GM19238 (cell line): Measurements from ENCODE around the gene TMPO.
"Not testable (repeated sequence)": the region's sequence is repeated elsewhere in the genome, so short reads cannot be mapped to it uniquely, and the experiment has no call there.

ENCODE experiments used
- DNase-seq: peaks from one replicate; pipeline ENCODE4 v3.0.0; 2011; ENCODE audit warnings: low spot score; ENCODE audit not compliant: insufficient read length

Gene TMPO

DNA sequence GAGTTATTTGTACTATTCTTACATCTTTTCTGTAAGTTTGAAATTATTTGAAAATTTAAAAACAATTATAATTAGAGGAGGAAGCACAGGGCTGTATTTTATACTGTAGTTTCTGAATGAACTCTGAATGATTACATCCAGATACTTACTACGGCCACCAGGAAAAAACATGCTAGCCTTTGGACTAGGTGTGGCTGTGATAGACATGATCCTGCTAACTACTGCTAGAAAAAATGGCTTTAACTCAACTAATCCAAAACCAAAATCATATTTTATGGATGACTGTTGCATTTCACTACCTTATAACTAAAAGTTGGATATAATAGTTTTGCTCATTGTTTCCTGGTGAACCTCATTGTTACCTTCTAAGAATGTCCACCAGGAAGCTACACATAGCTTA is 63.0 kb downstream of the TMPO start:
- no peak for DNase-seq

- no peak for DNase-seq
Observed at GRCh38 chr12:98578821-98579220, 63.4 kb downstream of the TMPO start.

DNA sequence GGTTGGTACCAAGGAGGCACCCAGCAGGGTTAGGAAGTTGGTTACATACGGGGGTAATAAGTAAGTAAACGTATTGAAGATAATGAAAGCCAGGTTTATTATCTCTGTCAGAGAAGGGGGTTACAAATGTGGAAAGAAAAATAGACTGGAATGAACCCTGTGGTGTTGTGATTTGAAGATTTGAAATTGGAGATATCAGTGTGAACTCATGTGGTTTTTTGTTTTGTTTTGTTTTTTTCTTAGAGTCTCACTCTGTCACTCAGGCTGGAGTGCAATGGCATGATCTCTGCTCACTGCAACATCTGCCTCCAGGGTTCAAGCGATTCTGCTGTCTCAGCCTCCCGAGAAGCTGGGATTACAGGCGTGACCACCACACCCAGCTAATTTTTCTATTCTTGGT is 64.0 kb downstream of the TMPO start:
- no peak for DNase-seq

DNA sequence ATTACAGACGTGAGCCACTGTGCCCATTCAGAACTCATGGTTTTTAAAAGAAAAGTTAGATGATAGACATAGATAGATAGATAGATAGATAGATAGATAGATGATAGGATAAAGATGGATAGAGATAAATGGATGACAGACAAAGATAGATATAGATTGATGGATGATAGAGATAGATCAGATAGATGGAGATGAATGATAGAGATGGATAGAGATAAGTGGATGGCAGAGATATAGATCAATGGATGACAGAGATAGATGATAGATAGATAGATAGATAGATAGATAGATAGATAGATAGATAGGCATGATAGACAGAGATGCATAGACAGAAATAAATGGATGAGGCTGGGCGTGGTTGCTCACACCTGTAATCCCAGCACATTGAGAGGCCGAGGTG is 64.4 kb downstream of the TMPO start:
- no peak for DNase-seq

DNA sequence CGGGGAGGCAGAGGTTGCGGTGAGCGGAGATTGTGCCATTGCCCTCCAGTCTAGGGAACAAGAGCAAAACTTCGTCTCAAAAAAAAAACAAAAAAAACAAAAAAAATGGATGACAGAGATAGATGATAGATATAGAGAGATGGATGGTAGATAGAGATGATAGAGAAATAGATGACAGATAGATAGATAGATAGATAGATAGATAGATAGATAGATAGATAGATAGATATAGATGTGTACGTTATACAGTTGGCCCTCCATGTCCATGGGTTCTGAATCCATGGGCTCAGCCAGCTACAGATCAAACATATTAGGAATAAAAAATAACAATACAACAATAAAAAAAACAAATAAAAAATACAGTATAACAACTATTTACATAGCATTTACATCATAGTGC is 65.3 kb downstream of the TMPO start:
- DNase-seq, result no peak

DNA sequence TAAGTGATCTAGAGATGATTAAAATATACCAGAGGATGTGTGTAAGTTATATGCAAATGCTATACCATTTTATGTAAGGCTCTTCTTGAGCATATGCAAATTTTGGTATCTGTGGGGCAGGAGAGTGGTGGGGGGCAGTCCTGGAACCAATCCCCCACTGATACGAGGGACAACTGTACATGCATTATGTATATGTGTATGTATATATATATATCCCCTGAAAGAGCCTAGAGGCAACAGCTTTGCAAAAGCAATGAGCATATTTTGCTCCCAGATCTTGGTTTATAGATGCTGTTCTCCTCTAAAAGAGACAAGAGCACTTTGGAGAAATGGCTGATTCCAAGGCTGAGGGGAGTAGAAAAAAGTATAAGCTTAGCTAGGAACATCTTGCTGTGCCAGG is 65.7 kb downstream of the TMPO start:
- no peak for DNase-seq

GRCh38 chr12:98582093-98582492 is 66.7 kb downstream of the TMPO start:
- DNase-seq, result no peak

DNA sequence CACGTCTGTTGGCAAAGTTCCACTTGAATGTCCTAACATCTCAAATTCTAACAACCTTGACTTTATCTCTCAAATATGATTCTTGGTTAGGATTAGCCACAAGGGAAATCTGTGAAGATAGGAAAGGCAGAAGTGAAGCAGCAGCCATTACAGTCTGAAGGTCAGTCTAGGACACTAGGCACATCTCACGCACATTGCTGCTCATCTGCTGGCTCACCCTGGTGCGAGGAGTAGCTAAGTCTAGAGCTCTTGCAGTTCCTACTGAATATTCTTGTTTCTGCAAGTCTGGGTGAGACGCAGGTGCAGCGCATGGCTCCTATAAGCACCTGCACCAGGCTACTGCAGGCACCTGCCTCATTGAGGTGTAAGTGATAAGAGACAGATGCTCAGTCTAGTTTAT is 71.7 kb downstream of the TMPO start:
- no peak for DNase-seq

- DNase-seq, result no peak
Observed at GRCh38 chr12:98591209-98591608, 75.8 kb downstream of the TMPO start.

DNA sequence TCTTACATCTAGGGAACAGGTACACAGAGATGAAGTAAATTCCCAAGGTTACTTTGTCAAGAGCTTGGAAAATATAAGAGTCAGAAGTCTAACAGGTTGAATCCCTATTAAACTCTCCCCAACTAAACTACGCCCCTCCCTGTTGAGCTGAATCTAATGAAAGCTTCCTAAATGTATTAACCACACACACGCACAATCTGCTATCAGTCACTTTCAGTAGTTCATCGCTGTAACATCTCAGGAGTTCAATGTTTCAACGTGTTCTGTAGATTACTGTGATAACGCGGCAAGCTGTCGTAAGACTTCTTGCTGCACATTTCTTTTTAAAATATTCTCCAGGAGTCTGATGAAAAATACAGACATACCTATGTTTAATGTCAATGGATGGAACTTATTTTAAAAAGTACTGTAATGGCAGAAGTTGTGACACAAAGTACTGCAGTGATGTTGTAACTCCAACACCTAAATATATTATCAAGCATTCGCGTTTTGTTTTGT is 77.5 kb downstream of the TMPO start:
- no peak for DNase-seq

- peak; percentile 89 for DNase-seq
Observed at GRCh38 chr12:98593351-98594049, 78.1 kb downstream of the TMPO start, which contains the start of gene SLC25A3. Gene SLC25A3, plus strand, starts transcription at chr12:98593686. Its CDS starts 293 bp downstream, at chr12:98593979.

GRCh38 chr12:98594050-98594835 is 78.9 kb downstream of the TMPO start:
- peak; percentile 7 for DNase-seq

GRCh38 chr12:98595243-98595988 is 80.0 kb downstream of the TMPO start:
- no peak for DNase-seq

DNA sequence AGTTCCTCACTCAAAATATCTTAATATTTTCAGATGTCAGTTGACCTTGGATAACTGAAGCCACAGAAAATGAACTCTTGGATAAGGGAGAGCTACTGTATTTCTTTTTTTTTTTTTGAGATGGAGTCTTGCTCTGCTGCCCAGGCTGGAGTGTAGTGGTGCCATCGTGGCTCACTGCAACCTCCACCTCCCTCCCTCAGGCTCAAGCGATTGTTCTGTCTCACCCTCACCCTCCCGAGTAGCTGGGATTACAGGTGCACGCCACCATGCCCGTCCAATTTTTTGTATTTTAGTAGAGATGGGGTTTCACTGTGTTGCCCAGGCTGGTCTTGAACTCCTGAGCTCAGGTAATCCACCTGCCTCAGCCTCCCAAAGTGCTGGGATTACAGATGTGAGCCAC is 81.9 kb downstream of the TMPO start:
- not testable (repeated sequence) for DNase-seq
